H1 (cell line): ENCODE results near the gene SELENOO. TPM values are rescaled to one million over a fixed set of nuclear protein-coding genes. Genes with fewer than 3 reads are reported as not detected.

Source experiments
- CTCF ChIA-PET: fragments of 300-600 bp; sonication (Branson Sonifier 250); formaldehyde crosslinking; loops from one replicate; lab custom pipeline; 2021; ENCODE audit not compliant: partially characterized antibody; lab: Charles Lee
- POLR2A ChIA-PET: fragments of 300-600 bp; sonication (Branson Sonifier 250); formaldehyde crosslinking; loops from one replicate; lab custom pipeline; 2021; ENCODE audit warnings: inconsistent platforms; ENCODE audit not compliant: partially characterized antibody; lab: Charles Lee
- DNase-seq, 2 experiments: peaks; one replicate each; pipeline versions ENCODE4 v3.0.0 to v3.0.0-alpha.2; 2010 to 2022; ENCODE audit warnings: low spot score in 2 of 2, low read depth in 1 of 2, mixed read lengths in 1 of 2
- FAIRE-seq: peaks from 2 replicates; lab custom pipeline; 2011; peaks lifted over from hg19 to GRCh38; lab: Jason Lieb, UNC
- H2AFZ ChIP-seq: 2 replicates; pipeline ENCODE4 v1.8.1; 2012; ENCODE audit warnings: low read length, inconsistent platforms
- H2AK5ac ChIP-seq: 2 replicates; pipeline ENCODE4 v1.6.1; 2013; ENCODE audit warnings: low read depth, low read length
- H2BK120ac ChIP-seq: replicated peaks from 2 replicates; pipeline ENCODE3; 2013; ENCODE audit warnings: low read depth, low read length, inconsistent platforms
- H2BK12ac ChIP-seq: 2 replicates; pipeline ENCODE4 v1.6.1; 2013; ENCODE audit warnings: low read depth, low read length
- H2BK15ac ChIP-seq: 2 replicates; pipeline ENCODE4 v1.6.1; 2013; ENCODE audit warnings: low read length
- H2BK20ac ChIP-seq: 2 replicates; pipeline ENCODE4 v1.6.1; 2013; ENCODE audit warnings: low read length
- H2BK5ac ChIP-seq: 2 replicates; pipeline ENCODE4 v1.6.1; 2013; ENCODE audit warnings: low read depth, low read length
- H3K14ac ChIP-seq: 2 replicates; pipeline ENCODE4 v1.6.1; 2013; ENCODE audit warnings: inconsistent platforms; ENCODE audit not compliant: insufficient read length
- H3K18ac ChIP-seq: 2 replicates; pipeline ENCODE4 v1.6.1; 2013; ENCODE audit warnings: low read length; ENCODE audit errors: extremely low read depth
- H3K23ac ChIP-seq: 2 replicates; pipeline ENCODE4 v1.6.1; 2013; ENCODE audit warnings: inconsistent platforms; ENCODE audit not compliant: insufficient read length
- H3K23me2 ChIP-seq: 2 replicates; pipeline ENCODE4 v1.6.1; 2013; ENCODE audit warnings: low read depth, low read length
- H3K27ac ChIP-seq: 2 replicates; pipeline ENCODE4 v1.6.1; 2011; ENCODE audit warnings: low read depth, low read length, inconsistent platforms
- H3K27me3 ChIP-seq, 4 experiments: replicated peaks in 1 of 4; 1 replicate in 1 of 4; 2 replicates in 3 of 4; pipeline versions ENCODE4 v1.6.1 to v1.8.1; 2011 to 2013; ENCODE audit warnings: low read length in 3 of 4, mild to moderate bottlenecking in 3 of 4, inconsistent platforms in 2 of 4, mixed read lengths in 2 of 4, moderate library complexity in 1 of 4; ENCODE audit not compliant: control insufficient read depth in 3 of 4, insufficient read depth in 3 of 4; ENCODE audit errors: extremely low read depth in 1 of 4
- H3K36me3 ChIP-seq, 4 experiments: 2 replicates each; pipeline versions ENCODE4 v1.6.1 to v1.8.1; 2011 to 2013; ENCODE audit warnings: mild to moderate bottlenecking in 4 of 4, low read length in 3 of 4, moderate library complexity in 2 of 4, control low read depth in 1 of 4, inconsistent platforms in 1 of 4; ENCODE audit not compliant: insufficient read depth in 4 of 4, control insufficient read depth in 2 of 4
- H3K4ac ChIP-seq: replicated peaks from 2 replicates; pipeline ENCODE3; 2013; ENCODE audit warnings: low read length, low read depth, mixed read lengths, inconsistent platforms; ENCODE audit not compliant: insufficient read length
- H3K4me1 ChIP-seq, 4 experiments: replicated peaks in 1 of 4; 1 replicate in 1 of 4; 2 replicates in 3 of 4; pipeline versions ENCODE4 v1.6.1 to v1.8.1; 2011 to 2013; ENCODE audit warnings: low read length in 3 of 4, inconsistent platforms in 2 of 4, mixed read lengths in 1 of 4; ENCODE audit not compliant: insufficient read depth in 4 of 4, control insufficient read depth in 3 of 4
- H3K4me2 ChIP-seq, 2 experiments: 2 replicates each; pipeline versions ENCODE4 v1.6.1 to v1.8.1; 2011 to 2013; ENCODE audit warnings: low read depth in 2 of 2, low read length in 2 of 2, control low read depth in 1 of 2, inconsistent platforms in 1 of 2, mild to moderate bottlenecking in 1 of 2; ENCODE audit not compliant: insufficient read depth in 1 of 2
- H3K4me3 ChIP-seq, 4 experiments: fragments of 200-600, 300-600 bp in 1 of 4; sonication (generic), shearing (Covaris generic), sonication (Bioruptor Twin) in 1 of 4; 2 replicates each; pipeline versions ENCODE4 v1.5.1 to v1.8.1; 2011 to 2016; ENCODE audit warnings: low read length in 4 of 4, low read depth in 3 of 4, control low read depth in 2 of 4, inconsistent platforms in 2 of 4, mild to moderate bottlenecking in 2 of 4, mixed read lengths in 1 of 4, moderate library complexity in 1 of 4; ENCODE audit not compliant: insufficient read depth in 2 of 4; ENCODE audit errors: extremely low read depth in 1 of 4
- H3K56ac ChIP-seq: replicated peaks from 2 replicates; pipeline ENCODE3; 2013; ENCODE audit warnings: low read depth, mild to moderate bottlenecking, mixed read lengths, low read length, inconsistent platforms; ENCODE audit not compliant: insufficient read length
- H3K79me1 ChIP-seq: 2 replicates; pipeline ENCODE4 v1.6.1; 2013; ENCODE audit warnings: low read depth, low read length, control low read depth
- H3K79me2 ChIP-seq, 2 experiments: 2 replicates each; pipeline versions ENCODE4 v1.6.1 to v1.8.1; 2012 to 2013; ENCODE audit warnings: low read length in 2 of 2, mild to moderate bottlenecking in 2 of 2, inconsistent platforms in 1 of 2; ENCODE audit not compliant: insufficient read depth in 2 of 2, control insufficient read depth in 1 of 2
- H3K9ac ChIP-seq, 4 experiments: replicated peaks in 1 of 4; 1 replicate in 1 of 4; 2 replicates in 3 of 4; pipeline versions ENCODE4 v1.6.1 to v1.8.1; 2011 to 2013; ENCODE audit warnings: low read depth in 3 of 4, low read length in 3 of 4, control low read depth in 2 of 4, mild to moderate bottlenecking in 2 of 4, moderate library complexity in 2 of 4, inconsistent platforms in 1 of 4; ENCODE audit errors: extremely low read depth in 1 of 4
- H3K9me3 ChIP-seq, 2 experiments: 2 replicates each; pipeline versions ENCODE4 v1.6.1 to v1.8.1; 2012 to 2013; ENCODE audit warnings: mild to moderate bottlenecking in 2 of 2, moderate library complexity in 2 of 2, control low read depth in 1 of 2, inconsistent platforms in 1 of 2, low read depth in 1 of 2, low read length in 1 of 2, mixed read lengths in 1 of 2; ENCODE audit not compliant: insufficient read depth in 2 of 2
- H4K20me1 ChIP-seq, 2 experiments: replicated peaks in 1 of 2; 2 replicates each; pipeline versions ENCODE3 to v1.8.1; 2011 to 2013; ENCODE audit warnings: inconsistent platforms in 2 of 2, low read length in 2 of 2, mild to moderate bottlenecking in 1 of 2; ENCODE audit not compliant: insufficient read depth in 2 of 2, control insufficient read depth in 1 of 2
- H4K5ac ChIP-seq: 2 replicates; pipeline ENCODE4 v1.6.1; 2013; ENCODE audit warnings: low read length, low read depth, mixed read lengths, inconsistent platforms; ENCODE audit not compliant: insufficient read length
- H4K8ac ChIP-seq: 2 replicates; pipeline ENCODE4 v1.8.0; 2013; ENCODE audit warnings: mild to moderate bottlenecking, moderate library complexity, low read length, inconsistent platforms; ENCODE audit not compliant: insufficient read depth; ENCODE audit errors: extremely low read depth
- H4K91ac ChIP-seq: replicated peaks from 2 replicates; pipeline ENCODE3; 2013; ENCODE audit warnings: low read length, mixed read lengths, inconsistent platforms; ENCODE audit not compliant: insufficient read length
- GABPA ChIP-seq: IDR thresholded peaks from 2 replicates; pipeline ENCODE4 v1.6.1; 2011; ENCODE audit warnings: mild to moderate bottlenecking, low read length, moderate library complexity, borderline replicate concordance; ENCODE audit not compliant: insufficient read depth
- RNF2 ChIP-seq: fragments of 200-900, 300-1000 bp; sonication (generic); IDR thresholded peaks from 2 replicates; pipeline ENCODE4 v1.7.1; 2016; ENCODE audit warnings: borderline replicate concordance, low read depth, mild to moderate bottlenecking, antibody characterized with exemption, low read length; ENCODE audit not compliant: poor library complexity, severe bottlenecking; ENCODE audit errors: missing control alignments
- SIN3A ChIP-seq, 2 experiments: IDR thresholded peaks in 1 of 2; conservative IDR thresholded peaks in 1 of 2; 2 replicates each; pipeline ENCODE4 v1.6.1; 2011 to 2012; ENCODE audit warnings: low read length in 2 of 2, improper control_type of control experiment in 1 of 2, low read depth in 1 of 2, mild to moderate bottlenecking in 1 of 2
- SRF ChIP-seq: IDR thresholded peaks from 2 replicates; pipeline ENCODE4 v1.6.1; 2011; ENCODE audit warnings: mild to moderate bottlenecking, low read depth, low read length, moderate library complexity
- TCF12 ChIP-seq: IDR thresholded peaks from 2 replicates; pipeline ENCODE4 v1.6.1; 2011; ENCODE audit warnings: low read depth, mild to moderate bottlenecking, low read length
- WGBS, 2 experiments: shearing (Covaris generic) in 1 of 2; methylation state at CpG; one replicate each; pipeline versions ENCODE4 v1.1.6 to v1.1.7; 2013 to 2015; ENCODE audit warnings: low lambda C conversion rate in 2 of 2, mixed read lengths in 2 of 2, inconsistent platforms in 1 of 2, low coverage in 1 of 2, missing lambda C conversion rate in 1 of 2; ENCODE audit not compliant: insufficient replicate concordance in 2 of 2, insufficient coverage in 1 of 2, insufficient read length in 1 of 2; ENCODE audit errors: extremely low coverage in 1 of 2, missing lambda C conversion rate in 1 of 2; 5-methylcytosine and 5-hydroxymethylcytosine counted together
- polyA plus RNA-seq, 7 experiments: library from polyadenylated mRNA; depleted of rRNA in 3 of 7; stranded (reverse) in 5 of 7; unstranded in 2 of 7; fragments of >200 nt in 5 of 7; fragments of 200-250 nt in 2 of 7; gene quantifications; 1 replicate in 5 of 7; 2 replicates in 1 of 7; 4 replicates in 1 of 7; pipeline versions ENCODE4 v1.2.1 to v1.2.3, GENCODE V29; 2011 to 2013; ENCODE audit warnings: missing spikeins in 2 of 7, mixed read lengths in 2 of 7
- total RNA-seq: library from RNA; stranded (reverse); fragmentation: NEBNext Ultra II Directional; extraction: Animal tissue kit (Norgen Biotek cat#: 25700); gene quantifications from 2 replicates; pipeline ENCODE4 v1.2.1, GENCODE V29; 2021

The SELENOO gene
- total and polyA plus RNA-seq, 2 of the 8 experiments (the other 6 are each of a cell fraction or from before 2014, with no cell fraction given), result 18.6 to 25.1 TPM

DNA sequence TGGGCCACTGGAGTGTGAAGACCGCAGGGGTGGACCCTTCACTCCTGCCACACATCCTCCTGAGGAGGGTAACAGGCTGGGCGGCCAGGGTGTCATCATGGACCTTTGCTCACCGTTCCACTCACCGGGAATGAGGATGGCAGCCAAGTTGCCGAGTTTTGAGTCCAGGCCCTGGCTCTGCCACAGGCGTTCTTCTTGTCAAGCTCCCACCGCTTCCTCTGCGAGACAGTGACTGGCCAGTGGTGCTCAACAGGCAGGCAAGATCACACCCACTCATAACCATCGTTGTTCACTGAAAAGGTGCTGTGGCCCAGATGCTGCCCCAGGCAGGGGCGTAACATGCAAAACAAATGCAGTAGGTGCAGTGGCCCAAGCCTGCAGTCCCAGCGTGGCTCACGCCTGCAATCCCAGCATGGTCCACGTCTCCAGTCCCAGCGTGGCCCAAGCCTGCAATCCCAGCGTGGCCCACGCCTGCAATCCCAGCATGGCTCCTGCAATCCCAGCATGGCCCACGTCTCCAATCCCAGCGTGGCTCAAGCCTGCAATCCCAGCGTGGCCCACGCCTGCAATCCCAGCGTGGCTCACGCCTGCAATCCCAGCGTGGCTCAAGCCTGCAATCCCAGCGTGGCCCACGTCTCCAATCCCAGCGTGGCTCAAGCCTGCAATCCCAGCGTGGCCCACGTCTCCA is 35.2 kb upstream of the SELENOO start:
- no peak overlapping the region for H3K18ac ChIP-seq
- H3K23ac ChIP-seq, result no peak overlapping the region
- H3K4me3 ChIP-seq, result no peak overlapping the region
- H2BK12ac ChIP-seq, result no peak overlapping the region
- peaks cover 0 to 7% of the 10 kb centered on the region in 2 experiments; a peak in 1 of 4 replicates for H3K9me3 ChIP-seq
- no peak for DNase-seq
- CTCF ChIA-PET, result interaction anchor here (1.0 to 2.7 kb wide), 3 partner anchors 14 to 75 kb away, joined by 3 to 12 read pairs (median 12); no protein-coding TSS in a partner anchor
- H3K56ac ChIP-seq, result no peak overlapping the region
- 91% methylated on average over 26 of the region's 28 CpGs; no CpG with 5 or more reads in 1 of the 2 experiments for WGBS, 2 experiments
- H4K8ac ChIP-seq, result no peak overlapping the region
- H3K27ac ChIP-seq, result no peak overlapping the region
- no peak overlapping the region for H2BK120ac ChIP-seq
- no peaks in the 10 kb centered on the region for H3K79me1 ChIP-seq
- H3K79me2 ChIP-seq, result no peaks in the 10 kb centered on the region
- POLR2A ChIA-PET, result interaction anchor here (1.4 kb wide), 1 partner anchor 19 kb away, joined by 6 read pairs; no protein-coding TSS in a partner anchor
- H3K36me3 ChIP-seq, result no peaks in the 10 kb centered on the region
- H2BK20ac ChIP-seq, result no peak overlapping the region
- no peak overlapping the region for H2AK5ac ChIP-seq
- no peak overlapping the region for H2BK5ac ChIP-seq
- no peak overlapping the region for H3K4ac ChIP-seq
- no peak overlapping the region for H3K9ac ChIP-seq
- FAIRE-seq, result no peak
- H3K23me2 ChIP-seq, result peaks cover under 1% of the 10 kb centered on the region; the same call in 1 of the 2 replicates
- no peak overlapping the region for H3K4me2 ChIP-seq
- peaks cover 0 to 8% (median 2%) of the 10 kb centered on the region in 4 experiments; a peak in 2 of 7 replicates for H3K4me1 ChIP-seq
- no peak overlapping the region for H2AFZ ChIP-seq
- TF ChIP-seq RNF2 (no peak), SRF (no peak), GABPA (no peak), TCF12 (no peak), SIN3A (conservative IDR thresholded peaks at IDR 0.05 in 1 of 2, IDR thresholded peaks at IDR 0.05 in 1 of 2; ENCODE audit: low read depth in 1 of 2, low read length in 2 of 2) (no peak)
- TF ChIP-seq, all 59 proteins: peak for 0
- H2BK15ac ChIP-seq, result no peak overlapping the region
- no peaks in the 10 kb centered on the region for H4K20me1 ChIP-seq
- H4K5ac ChIP-seq, result no peak overlapping the region
- H3K14ac ChIP-seq, result no peak overlapping the region
- no peak overlapping the region for H4K91ac ChIP-seq
- H3K27me3 ChIP-seq, result peaks cover 4 to 12% (median 7%) of the 10 kb centered on the region in 4 experiments
